Glutamatergic neuron (in vitro differentiated cells): Measurements from ENCODE around the gene HJV. TPM values are rescaled to one million over a fixed set of nuclear protein-coding genes. Genes with fewer than 3 reads are reported as not detected.

ENCODE experiments used
- DNase-seq: peaks from one replicate; pipeline ENCODE4 v3.0.0; 2022
- H3K27ac Mint-ChIP-seq: one replicate; pipeline ENCODE4 v1.8.0; 2020; ENCODE audit warnings: mild to moderate bottlenecking, mixed read lengths, inconsistent platforms; ENCODE audit not compliant: unreplicated experiment
- H3K27me3 Mint-ChIP-seq: one replicate; pipeline ENCODE4 v1.8.0; 2020; ENCODE audit warnings: mild to moderate bottlenecking, moderate library complexity, mixed read lengths, inconsistent platforms; ENCODE audit not compliant: unreplicated experiment
- H3K36me3 Mint-ChIP-seq: one replicate; pipeline ENCODE4 v1.8.0; 2020; ENCODE audit warnings: mild to moderate bottlenecking, mixed read lengths, inconsistent platforms; ENCODE audit not compliant: unreplicated experiment
- H3K4me1 Mint-ChIP-seq: one replicate; pipeline ENCODE4 v1.8.0; 2020; ENCODE audit warnings: mild to moderate bottlenecking, low read depth, mixed read lengths, inconsistent platforms; ENCODE audit not compliant: unreplicated experiment
- H3K4me3 Mint-ChIP-seq: one replicate; pipeline ENCODE4 v1.8.0; 2020; ENCODE audit warnings: mild to moderate bottlenecking, mixed read lengths, inconsistent platforms; ENCODE audit not compliant: unreplicated experiment
- H3K9me3 Mint-ChIP-seq: one replicate; pipeline ENCODE4 v1.8.0; 2020; ENCODE audit warnings: mild to moderate bottlenecking, moderate library complexity, mixed read lengths, inconsistent platforms; ENCODE audit not compliant: unreplicated experiment
- CTCF ChIP-seq: fragments of 200-600 bp; sonication (generic); IDR thresholded peaks from one replicate; pipeline ENCODE4 v1.5.0; 2021; ENCODE audit not compliant: partially characterized antibody, unreplicated experiment
- total RNA-seq: library from RNA; stranded (reverse); fragmentation: NEBNext Ultra II Directional; extraction: Animal tissue kit (Norgen Biotek cat#: 25700); gene quantifications from one replicate; pipeline ENCODE4 v1.2.1, GENCODE V29; 2021; ENCODE audit not compliant: unreplicated experiment

HJV gene
- total RNA-seq, 1 donor from 2014 or later, result not detected

DNA sequence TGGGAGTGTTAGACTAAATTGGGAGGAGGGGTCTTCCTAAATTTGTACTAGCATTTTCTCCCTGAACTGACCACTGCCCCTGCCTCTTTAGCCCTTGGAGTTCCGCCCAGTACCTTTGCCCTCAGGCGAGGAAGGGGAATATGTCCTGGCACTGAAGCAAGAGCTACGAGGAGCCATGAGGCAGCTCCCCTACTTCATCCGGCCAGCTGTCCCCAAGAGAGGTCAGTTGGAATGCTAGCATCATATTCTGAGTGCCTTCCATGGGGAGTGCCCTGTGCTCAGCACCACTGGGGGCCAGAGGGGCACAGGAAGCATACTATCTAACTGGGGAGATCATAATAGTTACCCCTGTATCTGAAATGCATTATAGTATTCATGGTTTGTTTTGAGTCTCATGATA is 46.3 kb downstream of the HJV start:
- H3K4me1 Mint-ChIP-seq, result peaks cover 9% of the 10 kb centered on the region
- no peak overlapping the region for H3K27ac Mint-ChIP-seq
- DNase-seq, result no peak
- no peak for TF ChIP-seq CTCF
- H3K36me3 Mint-ChIP-seq, result no peaks in the 10 kb centered on the region
- no peak overlapping the region for H3K4me3 Mint-ChIP-seq
- H3K9me3 Mint-ChIP-seq, result peaks cover 2% of the 10 kb centered on the region
- H3K27me3 Mint-ChIP-seq, result no peaks in the 10 kb centered on the region

GRCh38 chr1:145974721-145975120 is 46.8 kb downstream of the HJV start:
- Mint-ChIP-seq H3K4me3 (no peak overlapping the region), H3K27ac (no peak overlapping the region), H3K4me1 (peaks cover 9% of the 10 kb centered on the region), H3K36me3 (no peaks in the 10 kb centered on the region), H3K9me3 (peaks cover 2% of the 10 kb centered on the region), H3K27me3 (no peaks in the 10 kb centered on the region)
- no peak for TF ChIP-seq CTCF
- DNase-seq, result no peak

DNA sequence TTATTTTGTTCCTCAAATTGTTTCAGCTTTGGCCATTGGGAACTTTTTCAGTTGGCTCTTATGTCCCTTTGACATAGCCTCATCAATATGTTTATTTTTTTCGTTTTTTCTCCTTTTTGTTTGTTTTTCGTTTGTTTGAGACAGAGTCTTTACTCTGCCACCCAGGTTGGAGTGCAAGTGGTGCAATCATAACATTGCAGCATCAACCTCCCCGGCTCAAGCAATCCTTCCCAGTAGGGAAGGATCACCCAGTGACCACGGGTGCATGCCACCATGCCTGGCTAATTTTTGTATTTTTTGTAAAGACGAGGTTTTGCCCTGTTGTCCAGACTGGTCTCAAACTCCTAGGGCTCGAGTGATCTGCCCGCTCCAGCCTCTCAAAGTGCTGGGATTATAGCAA is 49.0 kb downstream of the HJV start:
- Mint-ChIP-seq H3K4me3 (no peak overlapping the region), H3K27me3 (no peaks in the 10 kb centered on the region), H3K36me3 (no peaks in the 10 kb centered on the region), H3K27ac (no peak overlapping the region), H3K4me1 (peaks cover 3% of the 10 kb centered on the region), H3K9me3 (peaks cover 2% of the 10 kb centered on the region)
- DNase-seq, result no peak
- no peak for TF ChIP-seq CTCF

Other genes starting within 250 kb of the HJV start
- gene RNF115, start 197.6 kb downstream of the HJV start, total RNA-seq, result 20.5 TPM
- 43.4 TPM for gene POLR3C, start 197.5 kb downstream of the HJV start, total RNA-seq
- 2.4 TPM for gene NUDT17, start 176.1 kb downstream of the HJV start, total RNA-seq
- gene PIAS3, start 162.7 kb downstream of the HJV start, total RNA-seq, result 20.3 TPM
- gene ANKRD35, start 135.9 kb downstream of the HJV start, total RNA-seq, result 2.1 TPM
- gene ITGA10, start 111.7 kb downstream of the HJV start, total RNA-seq, result 1.1 TPM
- gene PEX11B, start 103.0 kb downstream of the HJV start, total RNA-seq, result 24.7 TPM
- 206 TPM for gene RBM8A, start 94.3 kb downstream of the HJV start, total RNA-seq
- gene LIX1L, start 63.7 kb downstream of the HJV start, total RNA-seq, result 20.3 TPM
- 0.59 TPM for gene ANKRD34A, start 57.2 kb downstream of the HJV start, total RNA-seq
- 13.2 TPM for gene POLR3GL, start 57.0 kb downstream of the HJV start, total RNA-seq
- gene TXNIP, start 25.2 kb downstream of the HJV start, total RNA-seq, result 126 TPM
- 0.25 TPM for gene NBPF10, start 123.1 kb upstream of the HJV start, total RNA-seq
- gene NOTCH2NLA, start 207.3 kb upstream of the HJV start, total RNA-seq, result 1.8 TPM